Embryonic facial prominence (tissue), 1 donor: ENCODE measurements around the gene TRAPPC14.

Experiments
- DNase-seq: peaks from one replicate; pipeline ENCODE4 v3.0.0-alpha.2; 2016; ENCODE audit errors: extremely low spot score

TRAPPC14 gene

GRCh38 chr7:100126931-100127865 lies 31.3 kb downstream of the TRAPPC14 start, which contains the start of gene MBLAC1:
Gene MBLAC1 (plus strand): TSS chr7:100126967. CDS start chr7:100127396, 429 bp downstream.
- DNase-seq = peak; percentile 84

- DNase-seq = no peak
These were observed 32.1 kb downstream of the TRAPPC14 start for GRCh38 chr7:100126239-100126930.

GRCh38 chr7:100124301-100125230 lies 34.0 kb downstream of the TRAPPC14 start:
- no peak for DNase-seq

- DNase-seq = no peak
These were observed 36.0 kb downstream of the TRAPPC14 start for GRCh38 chr7:100122568-100122967.

- no peak for DNase-seq
These were observed 36.5 kb downstream of the TRAPPC14 start for GRCh38 chr7:100122067-100122466.

GRCh38 chr7:100120733-100121036 lies 37.8 kb downstream of the TRAPPC14 start:
- no peak for DNase-seq

- DNase-seq = no peak
These were observed 38.4 kb downstream of the TRAPPC14 start for GRCh38 chr7:100119970-100120732.

- peak; percentile 93 for DNase-seq
These were observed 39.2 kb downstream of the TRAPPC14 start, which contains the start of the genes CNPY4 and TAF6 for GRCh38 chr7:100119072-100119969. Gene CNPY4 (plus strand): TSS chr7:100119634. CDS start chr7:100119745, 111 bp downstream. Gene TAF6 (minus strand): TSS chr7:100119358. CDS start chr7:100114209, 5,149 bp downstream.

- DNase-seq = no peak
These were observed 40.0 kb downstream of the TRAPPC14 start for GRCh38 chr7:100118388-100119071.

- DNase-seq = no peak
These were observed 43.5 kb downstream of the TRAPPC14 start for GRCh38 chr7:100115026-100115425.

- DNase-seq = no peak
These were observed 46.6 kb downstream of the TRAPPC14 start for GRCh38 chr7:100111914-100112313.

- no peak for DNase-seq
These were observed 47.4 kb downstream of the TRAPPC14 start for GRCh38 chr7:100111156-100111555.

GRCh38 chr7:100109521-100110163 lies 48.9 kb downstream of the TRAPPC14 start:
- no peak for DNase-seq

- no peak for DNase-seq
These were observed 50.6 kb downstream of the TRAPPC14 start for GRCh38 chr7:100107890-100108289.

- DNase-seq = no peak
These were observed 51.3 kb downstream of the TRAPPC14 start for GRCh38 chr7:100107125-100107737.

- no peak for DNase-seq
These were observed 51.9 kb downstream of the TRAPPC14 start for GRCh38 chr7:100106633-100107032.

- DNase-seq = no peak
These were observed 53.0 kb downstream of the TRAPPC14 start for GRCh38 chr7:100105534-100105933.
